Vagina (tissue), 2 donors: ENCODE measurements around the gene ATP5F1D. TPM values are rescaled to one million over a fixed set of nuclear protein-coding genes. Genes with fewer than 3 reads are reported as not detected.

Experiments used
- DNase-seq, 2 donors: peaks; one replicate each; pipeline ENCODE4 v3.0.0-alpha.2; 2017; ENCODE audit errors: extremely low spot score in 2 of 2
- H3K27ac ChIP-seq: fragments of 200-600 bp; sonication (generic); one replicate; pipeline ENCODE4 v1.5.1; 2019
- H3K27me3 ChIP-seq: fragments of 200-600 bp; sonication (generic); one replicate; pipeline ENCODE4 v1.5.1; 2019
- H3K36me3 ChIP-seq, 2 donors: fragments of 200-600 bp; sonication (generic); one replicate each; pipeline ENCODE4 v1.5.1; 2017 to 2019
- H3K4me1 ChIP-seq: fragments of 200-600 bp; sonication (generic); one replicate; pipeline ENCODE4 v1.5.1; 2019
- H3K4me3 ChIP-seq, 2 donors: fragments of 200-600 bp; sonication (generic); 1 replicate in 1 of 2; 2 replicates in 1 of 2; pipeline ENCODE4 v1.5.1; 2016 to 2019
- H3K9me3 ChIP-seq: fragments of 200-600 bp; sonication (generic); one replicate; pipeline ENCODE4 v1.5.1; 2019
- CTCF ChIP-seq, 3 experiments: fragments of 450-650 bp in 2 of 3; fragments of 200-600 bp in 1 of 3; sonication (generic) in 1 of 3; IDR thresholded peaks; one replicate each; pipeline ENCODE4 v1.5.1; 2017 to 2019; ENCODE audit warnings: antibody characterized with exemption in 3 of 3, mild to moderate bottlenecking in 2 of 3, moderate library complexity in 2 of 3
- POLR2A ChIP-seq, 2 donors: fragments of 450-650 bp; IDR thresholded peaks; one replicate each; pipeline ENCODE4 v1.6.1; 2017; ENCODE audit warnings: antibody characterized with exemption in 2 of 2, mild to moderate bottlenecking in 2 of 2, moderate library complexity in 2 of 2
- POLR2AphosphoS5 ChIP-seq, 2 donors: sonication (generic); formaldehyde crosslinking; IDR thresholded peaks; one replicate each; pipeline ENCODE4 v1.9.0; 2017; ENCODE audit warnings: antibody characterized with exemption in 2 of 2, mild to moderate bottlenecking in 2 of 2, low read depth in 1 of 2; ENCODE audit not compliant: insufficient read depth in 1 of 2
- intact Hi-C: fragments of 100-400 bp; cut with DNase I; formaldehyde crosslinking; loops from one replicate; pipeline ENCODE4 v1.15.1; 2023
- total RNA-seq: library from RNA; depleted of rRNA; stranded (reverse); fragments of >200 nt; gene quantifications from one replicate; pipeline ENCODE4 v1.2.3, GENCODE V29; 2016

ATP5F1D gene
- total RNA-seq, 1 donor from 2014 or later, result 154 TPM

DNA sequence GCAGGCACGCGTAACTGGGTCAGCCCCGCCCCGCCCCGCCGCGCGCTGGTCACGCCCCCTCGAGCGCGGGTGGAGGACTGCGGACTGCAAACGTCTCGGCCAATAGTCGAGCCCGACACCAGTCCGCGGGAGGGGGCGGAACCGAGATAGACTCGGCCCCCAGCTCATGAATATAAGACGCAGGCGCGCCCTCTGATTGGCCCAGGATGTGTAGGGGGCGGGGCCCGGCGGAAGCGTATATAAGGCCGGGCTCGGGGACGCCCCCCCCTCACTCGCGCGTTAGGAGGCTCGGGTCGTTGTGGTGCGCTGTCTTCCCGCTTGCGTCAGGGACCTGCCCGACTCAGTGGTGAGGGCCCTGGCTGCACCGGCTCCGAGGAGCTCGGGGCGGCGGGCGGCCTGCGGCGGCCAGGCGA, 27.5 kb downstream of the ATP5F1D start, which contains the start of gene CIRBP:
Gene CIRBP (plus strand): TSS at position 268 of the 413 bp plus-strand sequence. CDS start 1,602 bp downstream, outside the sequence.
- Histone ChIP-seq H3K9me3 (no peaks in the 10 kb centered on the region), H3K4me1 (peaks cover 84% of the 10 kb centered on the region), H3K27ac (peak within 1 kb of the TSS; percentile 99), H3K27me3 (no peaks in the 10 kb centered on the region), H3K4me3 (peak within 1 kb of the TSS; percentile 63 to 94), H3K36me3 (peaks cover 0 to 38% of the 10 kb centered on the region in 2 donors)
- TF ChIP-seq CTCF (IDR thresholded peaks at IDR 0.05) (no peak), POLR2AphosphoS5 (IDR thresholded peaks at IDR 0.05; ENCODE audit: insufficient read depth in 1 of 2, low read depth in 1 of 2) (peak; percentile 78 to 98), POLR2A (IDR thresholded peaks at IDR 0.05) (peak; percentile 45 to 99)
- intact Hi-C loops, result no loop called here
- peak in 1 of 2 donors; percentile 100 for DNase-seq

- peak in 1 of 2 donors; percentile 96 for DNase-seq
- H3K4me3 ChIP-seq, result peak overlapping the region; percentile 63 to 94
- H3K4me1 ChIP-seq, result peaks cover 89% of the 10 kb centered on the region
- peaks cover 0 to 44% of the 10 kb centered on the region in 2 donors for H3K36me3 ChIP-seq
- TF ChIP-seq CTCF (IDR thresholded peaks at IDR 0.05) (peak in 1 of 3 experiments; percentile 8), POLR2AphosphoS5 (IDR thresholded peaks at IDR 0.05; ENCODE audit: insufficient read depth in 1 of 2, low read depth in 1 of 2) (no peak), POLR2A (IDR thresholded peaks at IDR 0.05) (no peak)
- H3K9me3 ChIP-seq, result no peaks in the 10 kb centered on the region
- intact Hi-C loops, result loop anchor here (10.0 kb wide), 2 partner anchors 115 to 175 kb away; partner anchors contain the start of gene NDUFS7
- no peaks in the 10 kb centered on the region for H3K27me3 ChIP-seq
- peak overlapping the region; percentile 99 for H3K27ac ChIP-seq
Measured at GRCh38 chr19:1269478-1270212, 28.1 kb downstream of the ATP5F1D start.

DNA sequence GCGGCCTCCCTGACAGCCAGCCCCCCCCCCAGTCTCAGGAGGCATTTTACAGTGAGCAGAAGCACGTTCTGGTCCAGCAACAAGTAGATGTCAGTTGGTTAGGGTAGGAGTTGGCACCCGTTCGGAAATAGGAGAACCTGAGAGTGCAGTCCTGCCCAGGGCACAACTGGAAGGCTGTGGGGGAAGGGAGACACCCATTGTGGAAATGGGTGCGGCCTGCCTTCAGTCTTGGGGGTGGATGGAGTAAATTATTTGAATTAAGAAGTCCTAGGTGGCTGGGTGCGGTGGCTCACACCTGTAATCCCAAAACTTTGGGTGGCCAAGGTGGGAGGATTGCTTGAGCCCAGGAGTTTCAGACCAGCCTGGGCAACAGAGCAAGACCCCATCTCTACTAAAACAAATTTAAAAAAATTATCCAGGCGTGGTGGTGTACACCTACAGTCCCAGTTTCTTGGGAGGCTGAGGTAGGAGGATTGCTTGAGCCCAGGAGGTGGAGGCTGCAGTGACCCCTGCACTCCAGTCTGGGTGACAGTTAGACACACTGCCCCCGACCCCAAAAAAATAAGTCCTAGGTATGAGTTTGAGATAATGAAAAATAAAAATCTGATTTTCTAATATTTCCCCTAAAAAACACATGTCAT, 28.8 kb downstream of the ATP5F1D start:
- Histone ChIP-seq H3K27ac (peak overlapping the region; percentile 99), H3K9me3 (no peaks in the 10 kb centered on the region), H3K4me1 (peaks cover 88% of the 10 kb centered on the region), H3K36me3 (peaks cover 0 to 48% of the 10 kb centered on the region in 2 donors), H3K4me3 (peak overlapping the region; percentile 63 to 94), H3K27me3 (no peaks in the 10 kb centered on the region)
- TF ChIP-seq POLR2AphosphoS5 (IDR thresholded peaks at IDR 0.05; ENCODE audit: insufficient read depth in 1 of 2, low read depth in 1 of 2) (no peak), POLR2A (IDR thresholded peaks at IDR 0.05) (no peak), CTCF (IDR thresholded peaks at IDR 0.05) (no peak)
- intact Hi-C loops, result loop anchor here (10.0 kb wide), 2 partner anchors 114 to 174 kb away; partner anchors contain the start of gene NDUFS7
- DNase-seq, result no peak

- intact Hi-C loops, result loop anchor here (10.0 kb wide), 2 partner anchors 114 to 174 kb away; partner anchors contain the start of gene NDUFS7
- TF ChIP-seq POLR2A (IDR thresholded peaks at IDR 0.05), result no peak
- no peak for TF ChIP-seq POLR2AphosphoS5 (IDR thresholded peaks at IDR 0.05; ENCODE audit: insufficient read depth in 1 of 2, low read depth in 1 of 2)
- no peak for TF ChIP-seq CTCF (IDR thresholded peaks at IDR 0.05)
- H3K4me3 ChIP-seq, result peak overlapping the region; percentile 63 to 94
- peaks cover 0 to 48% of the 10 kb centered on the region in 2 donors for H3K36me3 ChIP-seq
- no peaks in the 10 kb centered on the region for H3K9me3 ChIP-seq
- peak overlapping the region; percentile 99 for H3K27ac ChIP-seq
- peaks cover 83% of the 10 kb centered on the region for H3K4me1 ChIP-seq
- no peaks in the 10 kb centered on the region for H3K27me3 ChIP-seq
- DNase-seq, result no peak
Measured at GRCh38 chr19:1270854-1271527, 29.4 kb downstream of the ATP5F1D start.
